Coronary artery (tissue), 2 donors: Measurements from ENCODE around the gene FLT4.

Source experiments
- DNase-seq: peaks from one replicate; pipeline ENCODE4 v3.0.0-alpha.2; 2017; ENCODE audit warnings: low spot score
- H3K27ac ChIP-seq, 2 donors: fragments of 200-600 bp; sonication (generic); one replicate each; pipeline ENCODE4 v1.5.1; 2016 to 2019
- H3K4me3 ChIP-seq: fragments of 200-600 bp; sonication (generic); 2 replicates; pipeline ENCODE4 v1.5.1; 2016; ENCODE audit warnings: mild to moderate bottlenecking, moderate library complexity
- TF ChIP-seq, protein P1 (sequence below): fragments of 200-600 bp; sonication (generic); IDR thresholded peaks from one replicate; pipeline ENCODE4 v1.5.1; 2019; ENCODE audit warnings: antibody characterized with exemption

FLT4 gene

DNA sequence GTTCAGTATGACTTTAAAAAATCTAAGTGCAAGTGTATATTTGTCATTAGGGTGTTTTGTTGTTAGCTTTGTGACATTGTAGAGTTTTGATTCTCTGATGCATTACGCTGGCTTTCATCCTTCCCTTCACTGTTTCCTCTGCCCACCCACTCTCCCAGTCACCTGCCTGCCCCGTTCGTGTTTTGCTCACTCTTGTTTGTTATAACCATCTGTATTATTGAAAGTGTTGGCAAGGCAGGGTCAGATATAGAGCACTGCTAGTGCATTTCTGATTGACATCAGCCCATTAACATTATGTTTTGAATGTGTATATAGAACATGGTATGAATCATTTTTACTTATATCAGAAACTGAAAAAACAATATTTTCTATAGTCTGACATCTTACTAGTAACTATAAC, 85.4 kb downstream of the FLT4 start:
- no peak for DNase-seq
- TF ChIP-seq, protein P1, sequence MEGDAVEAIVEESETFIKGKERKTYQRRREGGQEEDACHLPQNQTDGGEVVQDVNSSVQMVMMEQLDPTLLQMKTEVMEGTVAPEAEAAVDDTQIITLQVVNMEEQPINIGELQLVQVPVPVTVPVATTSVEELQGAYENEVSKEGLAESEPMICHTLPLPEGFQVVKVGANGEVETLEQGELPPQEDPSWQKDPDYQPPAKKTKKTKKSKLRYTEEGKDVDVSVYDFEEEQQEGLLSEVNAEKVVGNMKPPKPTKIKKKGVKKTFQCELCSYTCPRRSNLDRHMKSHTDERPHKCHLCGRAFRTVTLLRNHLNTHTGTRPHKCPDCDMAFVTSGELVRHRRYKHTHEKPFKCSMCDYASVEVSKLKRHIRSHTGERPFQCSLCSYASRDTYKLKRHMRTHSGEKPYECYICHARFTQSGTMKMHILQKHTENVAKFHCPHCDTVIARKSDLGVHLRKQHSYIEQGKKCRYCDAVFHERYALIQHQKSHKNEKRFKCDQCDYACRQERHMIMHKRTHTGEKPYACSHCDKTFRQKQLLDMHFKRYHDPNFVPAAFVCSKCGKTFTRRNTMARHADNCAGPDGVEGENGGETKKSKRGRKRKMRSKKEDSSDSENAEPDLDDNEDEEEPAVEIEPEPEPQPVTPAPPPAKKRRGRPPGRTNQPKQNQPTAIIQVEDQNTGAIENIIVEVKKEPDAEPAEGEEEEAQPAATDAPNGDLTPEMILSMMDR: no peak
- H3K27ac ChIP-seq: no peak overlapping the region
- H3K4me3 ChIP-seq: no peak overlapping the region

DNA sequence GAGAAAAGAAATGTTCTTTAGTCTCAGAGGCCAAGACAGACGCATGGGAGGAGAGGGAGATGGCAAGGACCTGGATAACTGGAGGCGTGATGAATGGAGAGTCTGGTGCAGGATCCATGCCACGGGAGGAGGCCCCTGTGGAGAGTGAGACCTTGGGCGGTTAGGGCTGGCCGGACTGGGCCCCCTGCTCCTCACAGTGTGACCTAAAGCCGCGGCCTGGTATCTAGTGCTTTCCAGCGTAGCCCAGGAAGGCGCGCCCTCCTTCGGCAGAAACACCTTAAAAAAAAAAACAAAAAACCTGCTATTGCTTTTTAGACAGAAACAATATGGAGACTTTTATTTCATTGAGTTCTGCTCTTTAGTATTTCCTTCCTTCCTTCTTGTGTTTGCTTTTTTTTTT, 91.2 kb downstream of the FLT4 start:
- no peak overlapping the region for H3K4me3 ChIP-seq
- DNase-seq: no peak
- no peak overlapping the region for H3K27ac ChIP-seq
- TF ChIP-seq, protein P1: no peak

DNA sequence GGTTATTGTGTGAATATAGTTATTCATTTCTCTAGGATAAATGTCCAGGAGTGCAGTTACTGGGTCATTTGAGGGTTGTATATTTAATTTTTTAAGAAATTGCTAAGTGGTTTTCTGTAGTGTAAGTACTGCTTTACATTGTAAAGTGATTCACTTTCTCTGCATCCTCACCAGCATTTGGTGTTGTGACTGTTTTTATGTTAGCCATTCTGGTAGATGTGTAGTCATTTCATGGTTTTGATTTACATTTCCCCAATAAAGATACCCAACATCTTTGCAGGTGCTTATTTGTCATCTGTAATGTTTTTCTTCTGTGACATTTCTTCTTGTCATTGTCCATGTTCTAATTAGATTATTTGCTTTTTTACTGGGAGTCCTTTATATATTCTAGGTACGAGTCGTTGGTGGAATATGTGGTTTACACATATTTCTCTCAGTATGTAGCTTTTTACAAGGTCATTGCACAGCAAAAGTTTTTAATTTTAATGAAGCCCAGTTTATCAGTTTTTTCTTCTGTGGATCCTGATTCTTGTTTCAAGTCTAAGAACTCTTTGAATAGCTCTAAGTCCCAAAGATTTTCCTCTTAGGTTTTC, 92.1 kb downstream of the FLT4 start:
- DNase-seq: no peak
- TF ChIP-seq, protein P1: no peak
- Histone ChIP-seq H3K4me3 (no peak overlapping the region), H3K27ac (no peak overlapping the region)

DNA sequence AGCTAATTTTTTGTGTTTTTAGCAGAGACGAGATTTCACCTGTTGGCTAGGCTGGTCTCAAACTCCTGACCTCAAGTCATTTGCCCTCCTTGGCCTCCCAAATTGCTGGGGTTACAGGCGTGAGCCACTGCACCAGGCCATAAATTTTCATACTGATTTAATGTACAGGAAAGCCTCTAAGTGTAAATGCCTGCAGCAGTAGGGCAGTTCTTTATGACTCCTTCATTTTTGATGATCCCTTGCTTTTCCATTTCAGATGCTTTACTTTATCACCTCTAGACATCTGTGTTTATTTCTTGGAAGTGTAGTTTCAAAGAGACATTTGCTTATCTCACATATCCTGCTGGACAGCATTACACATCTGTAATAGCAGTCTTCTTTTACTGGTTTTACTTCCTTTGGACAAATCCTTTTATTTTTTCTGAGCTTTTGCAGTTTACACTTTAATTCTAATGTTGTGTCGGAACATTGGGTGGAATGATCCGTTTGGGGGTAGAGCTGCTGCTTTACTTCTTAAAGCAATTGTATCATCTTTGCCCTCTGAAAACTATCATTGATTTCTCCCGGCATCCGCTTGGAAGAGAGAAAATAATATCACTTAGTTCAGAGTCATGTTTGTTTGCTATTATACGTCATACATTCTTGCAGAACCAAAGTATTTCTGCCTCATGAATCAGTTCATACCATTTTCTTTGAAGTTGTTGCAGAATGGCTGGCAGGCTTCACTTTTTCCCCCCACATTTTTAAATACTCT, 94.1 kb downstream of the FLT4 start:
- DNase-seq: no peak
- Histone ChIP-seq H3K4me3 (no peak overlapping the region), H3K27ac (no peak overlapping the region)
- TF ChIP-seq, protein P1: no peak

DNA sequence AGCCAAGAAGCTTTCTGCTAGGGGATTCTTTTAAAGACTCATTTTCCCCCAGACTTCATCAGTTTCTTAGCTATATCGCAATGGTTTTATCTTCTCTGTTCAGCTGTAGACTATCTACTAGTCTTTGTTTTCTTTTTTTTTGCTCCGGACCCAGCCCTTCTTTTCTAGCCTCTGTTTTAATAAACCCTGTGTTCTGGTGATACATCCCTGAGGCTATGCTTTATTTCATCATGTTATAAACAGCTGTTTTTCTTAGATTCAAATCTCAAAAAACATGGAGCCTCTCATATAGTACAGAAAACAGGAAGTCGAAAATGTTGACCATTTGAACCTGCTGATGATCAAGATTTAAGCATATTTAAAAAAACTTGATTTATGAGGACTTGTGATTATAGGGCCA, 95.9 kb downstream of the FLT4 start:
- no peak for DNase-seq
- Histone ChIP-seq H3K4me3 (no peak overlapping the region), H3K27ac (no peak overlapping the region)
- TF ChIP-seq, protein P1: no peak
